Esophagus squamous epithelium (tissue), 4 donors: ENCODE measurements around the gene GNAL.

ENCODE experiments used
- POLR2A ChIP-seq, 4 donors: fragments of 450-650 bp; IDR thresholded peaks; one replicate each; pipeline ENCODE4 v1.6.1; 2017; ENCODE audit warnings: antibody characterized with exemption in 4 of 4, mild to moderate bottlenecking in 4 of 4, moderate library complexity in 3 of 4
- TF ChIP-seq, protein P1 (sequence below), 6 experiments: fragments of 450-650 bp in 4 of 6; fragments of 200-600 bp in 2 of 6; sonication (generic) in 2 of 6; IDR thresholded peaks; one replicate each; pipeline ENCODE4 v1.5.1; 2016 to 2019; ENCODE audit warnings: antibody characterized with exemption in 6 of 6, mild to moderate bottlenecking in 4 of 6, moderate library complexity in 4 of 6

- TF ChIP-seq, protein P1, sequence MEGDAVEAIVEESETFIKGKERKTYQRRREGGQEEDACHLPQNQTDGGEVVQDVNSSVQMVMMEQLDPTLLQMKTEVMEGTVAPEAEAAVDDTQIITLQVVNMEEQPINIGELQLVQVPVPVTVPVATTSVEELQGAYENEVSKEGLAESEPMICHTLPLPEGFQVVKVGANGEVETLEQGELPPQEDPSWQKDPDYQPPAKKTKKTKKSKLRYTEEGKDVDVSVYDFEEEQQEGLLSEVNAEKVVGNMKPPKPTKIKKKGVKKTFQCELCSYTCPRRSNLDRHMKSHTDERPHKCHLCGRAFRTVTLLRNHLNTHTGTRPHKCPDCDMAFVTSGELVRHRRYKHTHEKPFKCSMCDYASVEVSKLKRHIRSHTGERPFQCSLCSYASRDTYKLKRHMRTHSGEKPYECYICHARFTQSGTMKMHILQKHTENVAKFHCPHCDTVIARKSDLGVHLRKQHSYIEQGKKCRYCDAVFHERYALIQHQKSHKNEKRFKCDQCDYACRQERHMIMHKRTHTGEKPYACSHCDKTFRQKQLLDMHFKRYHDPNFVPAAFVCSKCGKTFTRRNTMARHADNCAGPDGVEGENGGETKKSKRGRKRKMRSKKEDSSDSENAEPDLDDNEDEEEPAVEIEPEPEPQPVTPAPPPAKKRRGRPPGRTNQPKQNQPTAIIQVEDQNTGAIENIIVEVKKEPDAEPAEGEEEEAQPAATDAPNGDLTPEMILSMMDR (IDR thresholded peaks at IDR 0.05), result no peak
- no peak for TF ChIP-seq POLR2A (IDR thresholded peaks at IDR 0.05)
Measured at GRCh38 chr18:11669948-11670275, 19.2 kb upstream of the GNAL start.
